Stimulated activated CD8-positive, alpha-beta memory T cell treated with anti-CD3 and anti-CD28 coated beads, Interleukin-15, amount 100 ng/mL, for 48 hours (primary cell): ENCODE measurements around the gene RAE1.
"Not testable (repeated sequence)": the region's sequence is repeated elsewhere in the genome, so short reads cannot be mapped to it uniquely, and the experiment has no call there.

Experiments used
- DNase-seq, 2 donors: peaks; one replicate each; pipeline ENCODE4 v3.0.0-alpha.2; 2020; ENCODE audit warnings: low read depth in 2 of 2

Gene RAE1

GRCh38 chr20:57414867-57415592 lies 64.0 kb downstream of the RAE1 start:
- DNase-seq, result no peak

- DNase-seq, result no peak
These were observed 64.7 kb downstream of the RAE1 start for GRCh38 chr20:57415771-57416170.

GRCh38 chr20:57416296-57417022 lies 65.4 kb downstream of the RAE1 start:
- no peak for DNase-seq

- no peak for DNase-seq
These were observed 66.1 kb downstream of the RAE1 start for GRCh38 chr20:57417051-57417689.

- DNase-seq, result no peak
These were observed 67.0 kb downstream of the RAE1 start for GRCh38 chr20:57417830-57418780.

GRCh38 chr20:57419479-57419878 lies 68.4 kb downstream of the RAE1 start:
- DNase-seq, result not testable (repeated sequence)

- DNase-seq, result no peak
These were observed 69.7 kb downstream of the RAE1 start for GRCh38 chr20:57420571-57421252.

GRCh38 chr20:57421253-57422220 lies 70.5 kb downstream of the RAE1 start:
- DNase-seq, result no peak

- no peak for DNase-seq
These were observed 71.2 kb downstream of the RAE1 start for GRCh38 chr20:57422254-57422653.

- no peak for DNase-seq
These were observed 74.3 kb downstream of the RAE1 start for GRCh38 chr20:57425150-57426013.

- no peak for DNase-seq
These were observed 75.2 kb downstream of the RAE1 start for GRCh38 chr20:57426271-57426689.

- DNase-seq, result no peak
These were observed 75.8 kb downstream of the RAE1 start for GRCh38 chr20:57426831-57427230.

- DNase-seq, result no peak
These were observed 77.5 kb downstream of the RAE1 start for GRCh38 chr20:57428324-57429158.
